HCT116 (cell line): ENCODE data around the gene SH3PXD2A. TPM values are rescaled to one million over a fixed set of nuclear protein-coding genes. Genes with fewer than 3 reads are reported as not detected.

Experiments
- ATAC-seq: fragments of 200-7000 bp; cut with Tn5 transposase; 2 replicates; pipeline ENCODE4 v1.9.1; 2020; ENCODE audit warnings: mild to moderate bottlenecking, moderate library complexity
- BruUV-seq: library from RNA; stranded (reverse); fragments of 400-500 nt; replicated peaks from 2 replicates; lab custom pipeline; 2021; lab: Mats Ljungman, UMichigan
- CTCF ChIA-PET: fragments of 300-600 bp; sonication (Branson Sonifier 250); formaldehyde crosslinking; loops from one replicate; lab custom pipeline; 2021; ENCODE audit warnings: antibody characterized with exemption; lab: Charles Lee
- POLR2A ChIA-PET: fragments of 300-600, 350-600 bp; sonication (Branson Sonifier 250); formaldehyde crosslinking; loops from one replicate; lab custom pipeline; 2021; ENCODE audit warnings: antibody characterized with exemption; lab: Charles Lee
- RAD21 ChIA-PET, 2 experiments: fragments of 300-600 bp; sonication (Branson Sonifier 250); formaldehyde crosslinking; loops; one replicate each; lab custom pipeline; 2023; ENCODE audit warnings: low total read pairs in 2 of 2; ENCODE audit not compliant: uncharacterized antibody in 2 of 2, unreplicated experiment in 2 of 2, low non-redundant PET in 1 of 2; lab: Charles Lee
- DNase-seq: peaks from one replicate; pipeline ENCODE4 v3.0.0-alpha.2; 2010; ENCODE audit warnings: low read depth, low spot score
- H2AFZ ChIP-seq: fragments of 200-600 bp; shearing (Covaris generic), sonication (generic); 2 replicates; pipeline ENCODE4 v1.6.1; 2017; ENCODE audit warnings: low read depth, mixed run types, mixed read lengths, antibody characterized with exemption, low read length; ENCODE audit not compliant: poor library complexity, severe bottlenecking
- H3K27ac ChIP-seq: 2 replicates; pipeline ENCODE4 v1.5.1; 2012; ENCODE audit warnings: low read depth, low read length
- H3K27me3 ChIP-seq: fragments of 200-600 bp; sonication (generic); 2 replicates; pipeline ENCODE4 v1.6.1; 2016; ENCODE audit warnings: mixed run types, low read length, mixed read lengths; ENCODE audit not compliant: insufficient read depth
- H3K36me3 ChIP-seq, 2 experiments: fragments of 200-500 bp in 1 of 2; fragments of 200-600 bp in 1 of 2; sonication (Bioruptor generic) in 1 of 2; sonication (generic) in 1 of 2; 2 replicates each; pipeline versions ENCODE4 v1.5.1 to v1.6.1; 2014 to 2016; ENCODE audit warnings: low read length in 2 of 2, inconsistent platforms in 1 of 2, mixed read lengths in 1 of 2, mixed run types in 1 of 2; ENCODE audit not compliant: insufficient read depth in 2 of 2, control insufficient read depth in 1 of 2
- H3K4me1 ChIP-seq, 2 experiments: fragments of 200-600 bp in 1 of 2; sonication (generic) in 1 of 2; 2 replicates each; pipeline versions ENCODE4 v1.5.1 to v1.6.1; 2012 to 2017; ENCODE audit warnings: low read length in 2 of 2, inconsistent platforms in 1 of 2, mild to moderate bottlenecking in 1 of 2, mixed read lengths in 1 of 2, mixed run types in 1 of 2, moderate library complexity in 1 of 2; ENCODE audit not compliant: insufficient read depth in 2 of 2, control insufficient read depth in 1 of 2
- H3K4me2 ChIP-seq: fragments of 200-600 bp; sonication (generic); 2 replicates; pipeline ENCODE4 v1.6.1; 2017; ENCODE audit warnings: mixed run types, low read length, mixed read lengths
- H3K4me3 ChIP-seq, 2 experiments: fragments of 200-600 bp in 1 of 2; sonication (generic) in 1 of 2; replicated peaks in 1 of 2; 2 replicates each; pipeline ENCODE4 v1.5.1; 2011 to 2016; ENCODE audit warnings: low read length in 2 of 2, control low read depth in 1 of 2, low read depth in 1 of 2, mild to moderate bottlenecking in 1 of 2, mixed read lengths in 1 of 2, mixed run types in 1 of 2
- H3K79me2 ChIP-seq: fragments of 200-600 bp; sonication (generic); 2 replicates; pipeline ENCODE4 v1.6.1; 2017; ENCODE audit warnings: mild to moderate bottlenecking, mixed run types, low read length, moderate library complexity, mixed read lengths; ENCODE audit not compliant: insufficient read depth
- H3K9ac ChIP-seq: fragments of 200-600 bp; sonication (generic); 2 replicates; pipeline ENCODE4 v1.6.1; 2016; ENCODE audit warnings: low read length, mixed read lengths
- H3K9me2 ChIP-seq: fragments of 200-600 bp; sonication (generic), shearing (Covaris generic); 2 replicates; pipeline ENCODE4 v1.6.1; 2017; ENCODE audit warnings: mixed run types, mild to moderate bottlenecking, moderate library complexity; ENCODE audit not compliant: insufficient read depth
- H3K9me3 ChIP-seq, 2 experiments: fragments of 200-500 bp in 1 of 2; fragments of 200-600 bp in 1 of 2; sonication (Bioruptor generic) in 1 of 2; sonication (generic) in 1 of 2; 2 replicates each; pipeline ENCODE4 v1.6.1; 2014 to 2017; ENCODE audit warnings: low read length in 2 of 2, mixed read lengths in 2 of 2, inconsistent platforms in 1 of 2, low read depth in 1 of 2, mild to moderate bottlenecking in 1 of 2, mixed run types in 1 of 2, moderate library complexity in 1 of 2; ENCODE audit not compliant: control insufficient read depth in 1 of 2, insufficient read depth in 1 of 2
- H4K20me1 ChIP-seq: fragments of 200-600 bp; sonication (generic), shearing (Covaris generic); 2 replicates; pipeline ENCODE4 v1.6.1; 2017; ENCODE audit warnings: mixed run types, mild to moderate bottlenecking, moderate library complexity; ENCODE audit not compliant: insufficient read depth
- CEBPB ChIP-seq: IDR thresholded peaks from 2 replicates; pipeline ENCODE4 v1.6.1; 2012; ENCODE audit warnings: low read depth
- EGR1 ChIP-seq: IDR thresholded peaks from 2 replicates; pipeline ENCODE4 v1.6.1; 2012; ENCODE audit warnings: low read depth
- FOSL1 ChIP-seq: IDR thresholded peaks from 2 replicates; pipeline ENCODE4 v1.6.1; 2012; ENCODE audit warnings: low read depth
- SRF ChIP-seq: IDR thresholded peaks from 2 replicates; pipeline ENCODE4 v1.6.1; 2012; ENCODE audit warnings: low read depth
- TCF7L2 ChIP-seq: IDR thresholded peaks from 2 replicates; pipeline ENCODE4 v1.7.0; 2011; ENCODE audit warnings: borderline replicate concordance, inconsistent platforms; ENCODE audit not compliant: insufficient read depth, insufficient read length; ENCODE audit errors: extremely low read depth
- YY1 ChIP-seq: IDR thresholded peaks from 2 replicates; pipeline ENCODE4 v1.6.1; 2011; ENCODE audit warnings: low read length, low read depth, moderate library complexity, mild to moderate bottlenecking; ENCODE audit not compliant: insufficient replicate concordance; ENCODE audit errors: extremely low read depth
- intact Hi-C: fragments of 100-400 bp; cut with micrococcal nuclease; formaldehyde crosslinking; loops from 2 replicates; pipeline ENCODE4 v1.10.0; 2022
- total RNA-seq: library from RNA; stranded (reverse); gene quantifications from one replicate; pipeline ENCODE4 v1.2.1, GENCODE V29; 2021; ENCODE audit not compliant: unreplicated experiment
- TF ChIP-seq, protein P1 (sequence below): IDR thresholded peaks from 2 replicates; pipeline ENCODE4 v1.6.1; 2011; ENCODE audit warnings: mild to moderate bottlenecking, low read length, moderate library complexity; ENCODE audit not compliant: insufficient replicate concordance; ENCODE audit errors: extremely low read depth

SH3PXD2A gene
- total RNA-seq, 1 experiment from 2014 or later, result 8.7 TPM

DNA sequence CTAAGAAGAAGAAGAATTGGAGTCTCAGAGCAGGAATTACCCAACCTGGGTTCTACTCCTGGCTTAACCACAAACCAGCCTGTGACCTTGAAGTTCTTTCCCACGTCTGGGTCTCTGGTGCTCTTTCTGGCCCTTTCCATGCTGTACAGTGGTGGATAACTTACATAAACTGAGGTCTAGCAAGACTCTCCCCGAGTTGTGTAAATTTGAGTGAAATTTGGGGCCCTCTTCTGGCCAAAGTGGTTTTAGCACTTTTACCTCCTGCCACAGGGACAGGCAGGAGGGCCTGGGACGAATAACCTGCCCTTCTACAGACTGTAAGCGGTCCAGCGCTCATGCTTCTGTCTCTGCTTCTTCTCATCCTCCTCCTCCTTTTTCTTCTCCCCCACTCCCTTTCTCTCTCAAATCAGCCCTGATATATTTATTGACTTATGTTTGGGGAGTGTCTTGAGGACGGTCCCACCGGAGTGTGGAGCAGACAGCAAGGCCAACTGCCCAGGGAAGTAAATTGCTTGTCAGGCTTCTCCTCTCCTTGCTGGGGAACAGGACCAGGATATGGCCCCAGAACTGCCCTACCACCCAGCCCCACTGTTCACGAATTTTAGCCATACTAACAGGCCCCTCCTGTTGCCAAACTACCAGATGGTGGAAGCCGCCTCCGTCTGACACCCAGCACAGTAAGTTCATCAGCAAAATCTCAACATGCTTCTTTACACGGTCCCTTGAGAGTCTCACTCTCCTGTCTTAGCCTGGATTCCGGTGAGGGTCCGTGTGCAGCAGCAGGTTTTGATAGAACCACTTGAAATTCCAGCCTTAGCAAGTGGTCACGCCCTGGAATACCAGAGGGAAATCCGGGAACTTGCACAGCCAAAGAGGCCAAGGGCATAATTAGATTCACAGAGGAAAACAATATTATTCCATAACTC, 4.0 kb upstream of the SH3PXD2A start (continued):
- TF ChIP-seq EGR1 (no peak), CEBPB (no peak), SRF (no peak), FOSL1 (no peak)
- TF ChIP-seq, all 23 proteins: peak for 3

DNA sequence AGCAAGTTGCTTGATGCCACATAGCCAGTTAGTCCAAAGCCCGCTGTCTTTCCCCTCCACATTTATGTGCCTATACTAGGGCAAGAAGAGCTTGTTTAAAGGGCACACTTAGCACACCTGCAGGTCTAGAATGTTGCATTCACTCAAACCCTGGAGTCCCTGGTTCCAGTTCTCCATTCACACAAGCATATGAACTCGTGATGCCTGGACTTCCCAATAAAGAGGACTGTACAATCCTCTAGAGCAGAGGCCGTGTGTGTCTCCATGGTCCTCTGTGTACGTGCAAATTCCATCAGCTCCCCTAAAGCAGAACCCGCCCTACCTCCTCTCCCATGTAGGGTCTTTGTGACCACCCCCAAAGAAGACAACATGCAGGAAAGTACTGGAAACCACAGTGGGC, 3.0 kb upstream of the SH3PXD2A start:
- BruUV-seq, result no TSS peak
- TF ChIP-seq TCF7L2, result no peak
- TF ChIP-seq, protein P1, sequence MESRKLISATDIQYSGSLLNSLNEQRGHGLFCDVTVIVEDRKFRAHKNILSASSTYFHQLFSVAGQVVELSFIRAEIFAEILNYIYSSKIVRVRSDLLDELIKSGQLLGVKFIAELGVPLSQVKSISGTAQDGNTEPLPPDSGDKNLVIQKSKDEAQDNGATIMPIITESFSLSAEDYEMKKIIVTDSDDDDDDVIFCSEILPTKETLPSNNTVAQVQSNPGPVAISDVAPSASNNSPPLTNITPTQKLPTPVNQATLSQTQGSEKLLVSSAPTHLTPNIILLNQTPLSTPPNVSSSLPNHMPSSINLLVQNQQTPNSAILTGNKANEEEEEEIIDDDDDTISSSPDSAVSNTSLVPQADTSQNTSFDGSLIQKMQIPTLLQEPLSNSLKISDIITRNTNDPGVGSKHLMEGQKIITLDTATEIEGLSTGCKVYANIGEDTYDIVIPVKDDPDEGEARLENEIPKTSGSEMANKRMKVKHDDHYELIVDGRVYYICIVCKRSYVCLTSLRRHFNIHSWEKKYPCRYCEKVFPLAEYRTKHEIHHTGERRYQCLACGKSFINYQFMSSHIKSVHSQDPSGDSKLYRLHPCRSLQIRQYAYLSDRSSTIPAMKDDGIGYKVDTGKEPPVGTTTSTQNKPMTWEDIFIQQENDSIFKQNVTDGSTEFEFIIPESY, result no peak
- no peak for TF ChIP-seq YY1
- no peak for TF ChIP-seq SRF
- DNase-seq, result no peak
- H3K9me3 ChIP-seq, result no peaks in the 10 kb centered on the region
- H3K9me2 ChIP-seq, result no peaks in the 10 kb centered on the region
- POLR2A ChIA-PET, result no interaction called here
- no peak for ATAC-seq
- CTCF ChIA-PET, result interaction anchor here (1.2 to 2.1 kb wide), 2 partner anchors 30 to 146 kb away, joined by 3 to 11 read pairs; no protein-coding TSS in a partner anchor
- no peaks in the 10 kb centered on the region for H4K20me1 ChIP-seq
- H3K4me1 ChIP-seq, result peaks cover 0 to 5% of the 10 kb centered on the region in 2 experiments; a peak in 1 of 4 replicates
- intact Hi-C loops, result loop anchor here (2.0 kb wide), 1 partner anchor 260 kb away; no protein-coding TSS in a partner anchor
- no peak overlapping the region for H3K4me3 ChIP-seq
- no peak overlapping the region for H3K4me2 ChIP-seq
- H3K27me3 ChIP-seq, result no peaks in the 10 kb centered on the region
- H3K36me3 ChIP-seq, result no peaks in the 10 kb centered on the region
- H2AFZ ChIP-seq, result no peak overlapping the region
- RAD21 ChIA-PET, result interaction anchor here (1.0 to 2.1 kb wide), 2 partner anchors 144 to 146 kb away, joined by 3 to 4 read pairs; no protein-coding TSS in a partner anchor
- no peak overlapping the region for H3K9ac ChIP-seq
- H3K27ac ChIP-seq, result no peak overlapping the region
- no peaks in the 10 kb centered on the region for H3K79me2 ChIP-seq
